ENCODE results near the gene ATXN10.

DNA sequence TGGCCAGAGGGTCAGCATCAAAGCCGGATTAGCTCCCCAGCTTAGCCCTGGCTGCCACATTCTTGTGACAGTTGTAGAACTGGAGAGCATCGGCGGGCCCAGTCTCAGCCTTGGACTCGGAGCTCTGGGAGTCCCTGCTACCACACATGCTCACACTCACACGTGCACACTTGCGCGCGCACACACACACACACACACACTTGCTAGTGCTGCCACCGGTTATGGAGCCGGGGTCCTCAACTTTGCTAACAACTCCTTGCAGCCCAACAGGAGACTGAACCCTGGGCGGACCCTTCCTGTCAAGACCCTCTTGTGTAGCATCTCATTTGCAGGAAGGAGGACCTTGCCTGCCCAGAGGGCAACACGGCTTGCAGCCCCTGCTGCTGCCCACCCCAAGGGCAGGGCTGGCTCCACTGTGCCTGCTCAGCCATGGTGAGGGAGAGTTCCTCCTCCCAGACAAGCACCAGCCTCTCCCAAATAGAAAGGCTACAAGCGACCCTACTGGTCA, 197.8 kb downstream of the ATXN10 start:
- TF ChIP-seq, protein P1, sequence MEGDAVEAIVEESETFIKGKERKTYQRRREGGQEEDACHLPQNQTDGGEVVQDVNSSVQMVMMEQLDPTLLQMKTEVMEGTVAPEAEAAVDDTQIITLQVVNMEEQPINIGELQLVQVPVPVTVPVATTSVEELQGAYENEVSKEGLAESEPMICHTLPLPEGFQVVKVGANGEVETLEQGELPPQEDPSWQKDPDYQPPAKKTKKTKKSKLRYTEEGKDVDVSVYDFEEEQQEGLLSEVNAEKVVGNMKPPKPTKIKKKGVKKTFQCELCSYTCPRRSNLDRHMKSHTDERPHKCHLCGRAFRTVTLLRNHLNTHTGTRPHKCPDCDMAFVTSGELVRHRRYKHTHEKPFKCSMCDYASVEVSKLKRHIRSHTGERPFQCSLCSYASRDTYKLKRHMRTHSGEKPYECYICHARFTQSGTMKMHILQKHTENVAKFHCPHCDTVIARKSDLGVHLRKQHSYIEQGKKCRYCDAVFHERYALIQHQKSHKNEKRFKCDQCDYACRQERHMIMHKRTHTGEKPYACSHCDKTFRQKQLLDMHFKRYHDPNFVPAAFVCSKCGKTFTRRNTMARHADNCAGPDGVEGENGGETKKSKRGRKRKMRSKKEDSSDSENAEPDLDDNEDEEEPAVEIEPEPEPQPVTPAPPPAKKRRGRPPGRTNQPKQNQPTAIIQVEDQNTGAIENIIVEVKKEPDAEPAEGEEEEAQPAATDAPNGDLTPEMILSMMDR (IDR thresholded peaks at IDR 0.05): no peak
- no peak for TF ChIP-seq POLR2A (IDR thresholded peaks at IDR 0.05)
